NCI-H2196 (cell line): ENCODE results near the gene BRCC3.

Experiments
- DNase-seq: peaks from one replicate; lab custom pipeline; 2025; ENCODE audit not compliant: unreplicated experiment; lab: John Stamatoyannopoulos, UW

The BRCC3 gene

GRCh38 chrX:155056877-155057792 lies 14.2 kb upstream of the BRCC3 start:
- DNase-seq: peak; percentile 41

DNA sequence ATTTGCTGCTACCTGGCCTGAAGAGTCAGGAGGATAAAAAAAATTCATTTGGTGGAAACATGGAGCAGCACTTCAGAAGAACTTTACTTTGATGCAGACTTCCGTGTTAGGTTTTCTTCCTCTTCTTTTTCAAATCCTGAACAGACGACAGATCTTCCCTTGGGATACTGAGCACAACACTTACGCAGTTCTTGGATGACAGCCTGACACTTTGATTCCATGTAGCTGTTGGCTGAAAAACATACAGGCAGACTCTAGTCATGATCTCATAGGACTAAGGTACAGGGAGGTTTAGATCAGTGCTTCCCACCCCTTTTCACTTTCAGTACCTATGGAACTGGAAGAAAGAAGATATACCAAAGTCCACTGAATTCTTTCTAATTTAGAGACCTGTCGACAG lies 9.5 kb upstream of the BRCC3 start:
- DNase-seq: no peak

GRCh38 chrX:155065035-155065734 lies 6.1 kb upstream of the BRCC3 start:
- DNase-seq: no peak

- DNase-seq: no peak
Observed at GRCh38 chrX:155068165-155068564, 3.1 kb upstream of the BRCC3 start.

DNA sequence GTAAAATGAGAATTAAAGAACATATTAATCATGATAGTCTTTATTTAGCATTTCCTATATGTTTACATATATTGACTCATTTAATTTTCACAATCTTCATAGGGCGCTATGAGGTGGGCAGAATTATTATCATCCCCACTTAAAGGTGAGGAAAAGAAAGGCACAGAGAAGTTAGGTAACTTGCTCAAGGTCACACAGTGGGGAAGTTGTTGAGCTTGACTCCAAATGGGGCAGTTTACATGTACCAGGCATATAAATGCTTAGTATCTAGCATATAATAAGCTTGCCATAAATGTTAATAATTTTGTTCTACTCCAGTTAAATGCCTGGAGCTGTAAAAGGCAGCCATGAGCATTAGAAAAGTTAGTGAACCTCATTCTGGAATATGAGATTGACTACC lies 1.9 kb upstream of the BRCC3 start:
- no peak for DNase-seq

DNA sequence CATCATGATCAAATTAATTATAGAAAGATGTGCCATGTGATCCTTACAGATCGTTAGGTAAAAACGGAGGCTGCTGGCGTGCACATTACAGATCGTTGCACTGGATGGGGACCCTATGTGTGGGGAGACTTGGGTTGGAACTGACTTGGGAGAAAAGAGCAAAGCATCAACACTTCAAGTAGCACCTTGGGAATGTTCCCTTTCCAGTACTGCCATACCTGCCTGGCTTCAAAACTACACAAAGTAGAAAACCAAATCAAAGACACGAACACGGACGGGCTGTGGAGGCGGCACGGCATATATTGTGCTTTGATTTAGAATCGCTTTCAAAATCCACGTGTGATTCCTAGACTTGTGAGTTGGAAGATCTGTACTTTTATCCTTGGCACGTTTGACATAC lies 1.3 kb upstream of the BRCC3 start:
- no peak for DNase-seq

- DNase-seq: no peak
Observed at GRCh38 chrX:155070663-155070974, 689 bp upstream of the BRCC3 start.

DNA sequence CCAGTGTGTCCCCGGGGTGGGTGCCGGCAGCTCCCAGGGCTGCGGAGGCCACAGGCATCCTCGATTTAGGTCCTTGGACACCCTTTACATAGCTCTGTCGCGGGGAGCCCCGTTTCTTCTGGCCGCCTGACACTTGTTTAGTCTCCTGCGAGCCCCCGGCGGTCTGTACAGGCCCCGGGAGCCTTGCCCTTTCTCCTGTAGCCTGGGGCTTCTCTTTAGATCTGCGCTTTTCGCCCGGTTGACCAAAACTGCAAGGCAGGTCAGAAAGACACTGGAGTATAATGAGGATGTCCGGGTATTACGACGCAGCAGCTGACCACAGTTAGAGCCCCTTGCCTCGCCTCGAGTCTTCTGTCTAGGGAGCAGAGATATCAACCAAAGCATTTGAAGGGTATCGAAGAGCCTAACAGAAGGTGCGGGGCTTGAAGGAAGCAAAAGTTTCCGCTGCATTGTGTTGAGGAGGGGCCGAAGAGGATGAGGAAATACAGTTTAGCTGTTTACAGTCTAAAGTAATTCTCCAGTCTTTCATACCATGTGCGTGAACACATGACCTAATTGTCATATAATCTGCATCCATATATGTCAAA lies 479 bp downstream of the BRCC3 start:
- DNase-seq: no peak

DNA sequence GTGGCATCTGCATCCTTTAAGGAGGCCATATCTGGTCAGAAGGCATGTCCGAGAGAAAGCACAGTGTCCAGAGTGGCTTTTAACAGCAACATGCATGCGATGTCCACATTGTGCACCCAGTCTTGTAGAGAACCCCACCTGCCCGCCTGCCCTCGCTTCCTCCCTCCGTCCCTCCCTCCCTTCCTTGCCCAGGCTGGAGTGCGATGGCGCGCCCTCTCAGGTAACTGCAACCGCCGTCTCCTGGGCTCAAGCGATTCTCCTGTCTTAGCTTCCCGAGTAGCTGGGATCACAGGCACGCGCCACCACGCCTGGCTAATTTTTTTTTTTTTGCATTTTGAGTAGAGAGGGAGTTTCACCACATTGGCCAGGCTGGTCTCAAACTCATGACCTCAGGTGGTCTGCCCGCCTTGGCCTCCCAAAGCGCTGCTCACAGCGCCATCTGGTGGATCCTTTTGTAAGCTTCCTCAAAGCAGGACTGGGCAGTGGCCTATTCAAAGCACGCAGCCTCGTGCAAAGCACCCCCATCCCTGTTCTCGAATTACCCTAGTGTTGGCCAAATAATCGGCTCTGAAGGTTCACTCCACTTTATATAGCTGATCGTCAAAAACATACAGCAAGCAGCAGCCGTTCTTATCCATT lies 15.0 kb downstream of the BRCC3 start:
- peak; percentile 13 for DNase-seq

GRCh38 chrX:155086961-155087735 lies 15.8 kb downstream of the BRCC3 start:
- no peak for DNase-seq

GRCh38 chrX:155094468-155095061 lies 23.3 kb downstream of the BRCC3 start:
- DNase-seq: peak; percentile 25

GRCh38 chrX:155105919-155106318 lies 34.6 kb downstream of the BRCC3 start:
- no peak for DNase-seq

DNA sequence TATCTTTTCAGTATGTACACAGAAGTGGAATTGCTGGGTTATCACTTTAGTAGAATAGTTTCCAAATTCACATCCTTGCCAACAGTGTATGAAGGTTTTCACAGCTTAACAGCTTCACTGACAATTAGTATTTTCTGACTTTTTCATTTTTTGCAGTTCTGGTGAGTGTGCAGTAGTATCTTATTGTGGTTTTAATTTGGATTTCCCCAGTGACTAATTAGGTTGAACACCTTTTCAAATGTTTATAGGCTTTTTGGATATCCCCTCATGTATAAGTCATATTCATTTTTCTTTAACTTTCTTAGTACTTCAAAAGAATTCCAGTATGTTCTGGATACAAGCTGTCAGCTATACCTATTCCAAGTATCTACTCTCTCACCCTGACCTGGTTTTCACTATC lies 37.1 kb downstream of the BRCC3 start:
- no peak for DNase-seq

DNA sequence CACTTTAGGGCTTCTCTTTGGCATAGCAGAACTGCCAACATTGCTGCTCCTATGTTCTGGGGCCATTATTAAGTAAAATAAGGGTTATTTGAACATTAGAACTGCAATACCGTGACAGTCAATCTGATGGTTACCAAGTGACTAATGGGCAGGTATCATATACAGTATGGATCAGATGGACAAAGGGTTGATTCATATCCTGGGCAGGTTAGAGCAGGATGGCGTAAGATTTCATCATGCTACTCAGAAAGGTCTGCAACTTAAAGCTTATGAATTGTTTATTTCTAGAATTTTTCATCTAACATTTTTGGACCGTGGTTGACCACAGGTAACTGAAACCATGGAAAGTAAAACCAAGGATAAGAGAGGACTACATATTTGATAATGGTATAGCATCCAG lies 40.9 kb downstream of the BRCC3 start:
- DNase-seq: no peak

DNA sequence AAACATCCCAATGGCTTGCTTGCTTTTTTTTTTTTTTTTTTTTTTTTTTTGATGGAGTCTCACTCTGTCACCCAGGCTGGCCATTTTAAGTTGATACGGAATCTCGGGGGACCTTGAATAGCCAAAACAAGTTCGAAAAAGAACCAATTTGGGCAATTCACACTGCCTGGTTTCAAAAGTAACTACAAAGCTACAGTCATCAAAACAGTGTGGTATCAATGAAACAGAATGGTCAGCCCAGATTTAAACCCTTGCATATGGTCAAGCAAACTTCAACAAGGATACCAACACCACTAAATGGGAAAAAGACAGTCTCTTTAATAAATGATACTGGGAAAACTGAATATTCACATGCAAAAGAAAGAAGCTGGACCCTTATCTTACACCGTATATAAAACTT lies 41.8 kb downstream of the BRCC3 start:
- DNase-seq: no peak

- DNase-seq: no peak
Observed at GRCh38 chrX:155115174-155115819, 44.0 kb downstream of the BRCC3 start.

DNA sequence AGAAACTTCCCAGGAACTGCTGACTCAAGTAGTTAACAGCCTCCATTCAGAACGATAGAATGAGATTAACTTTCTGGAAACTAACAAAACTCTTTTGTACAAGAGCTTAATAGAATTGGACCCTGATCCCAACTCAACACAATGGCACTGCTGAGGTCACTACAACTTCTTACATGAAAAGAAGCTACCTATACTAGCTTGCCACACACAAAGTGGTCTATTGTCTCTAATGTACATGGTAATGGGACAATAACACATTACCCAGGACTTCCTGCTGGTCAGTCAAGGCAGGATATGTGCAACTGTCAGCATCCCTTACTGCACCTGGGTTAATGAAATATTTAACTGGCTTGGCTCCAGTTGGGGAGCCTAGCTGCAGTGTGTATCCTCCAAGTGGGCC lies 56.2 kb downstream of the BRCC3 start:
- DNase-seq: no peak

GRCh38 chrX:155127940-155128339 lies 56.6 kb downstream of the BRCC3 start:
- no peak for DNase-seq

DNA sequence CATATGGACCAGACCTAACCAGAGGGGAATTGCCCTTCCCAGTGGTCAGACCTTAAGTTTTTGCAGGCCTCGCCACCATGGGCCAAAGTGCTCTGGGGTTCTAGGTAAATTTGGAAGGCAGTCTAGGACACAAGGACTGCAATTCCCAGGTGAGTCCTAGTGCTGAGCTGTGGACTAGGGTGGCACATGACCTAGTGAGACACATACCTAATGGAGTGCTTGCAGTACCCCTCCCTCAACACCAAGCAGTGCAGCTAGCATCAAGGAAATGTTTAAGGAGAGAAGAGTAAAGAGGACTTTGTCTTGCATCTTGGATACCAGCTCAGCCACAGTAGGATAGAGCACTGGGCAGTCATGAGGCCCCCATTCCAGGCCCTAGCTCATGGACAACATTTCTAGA lies 60.8 kb downstream of the BRCC3 start:
- no peak for DNase-seq

GRCh38 chrX:155134255-155134654 lies 62.9 kb downstream of the BRCC3 start:
- no peak for DNase-seq
